Measurements from ENCODE around the gene ZNF662.
"Not testable (repeated sequence)": the region's sequence is repeated elsewhere in the genome, so short reads cannot be mapped to it uniquely, and the experiment has no call there.

GRCh38 chr3:42883251-42883930, 22.6 kb upstream of the ZNF662 start:
- TF ChIP-seq CTCF, POLR2A (IDR thresholded peaks at IDR 0.05): not testable (repeated sequence)

Measured in right lobe of liver (tissue), 4 donors.